Measurements from ENCODE around the gene ENG. TPM values are rescaled to one million over a fixed set of nuclear protein-coding genes. Genes with fewer than 3 reads are reported as not detected.

The ENG gene
- total RNA-seq, 4 donors from 2014 or later: 14.0 to 256 (median 50.3) TPM

DNA sequence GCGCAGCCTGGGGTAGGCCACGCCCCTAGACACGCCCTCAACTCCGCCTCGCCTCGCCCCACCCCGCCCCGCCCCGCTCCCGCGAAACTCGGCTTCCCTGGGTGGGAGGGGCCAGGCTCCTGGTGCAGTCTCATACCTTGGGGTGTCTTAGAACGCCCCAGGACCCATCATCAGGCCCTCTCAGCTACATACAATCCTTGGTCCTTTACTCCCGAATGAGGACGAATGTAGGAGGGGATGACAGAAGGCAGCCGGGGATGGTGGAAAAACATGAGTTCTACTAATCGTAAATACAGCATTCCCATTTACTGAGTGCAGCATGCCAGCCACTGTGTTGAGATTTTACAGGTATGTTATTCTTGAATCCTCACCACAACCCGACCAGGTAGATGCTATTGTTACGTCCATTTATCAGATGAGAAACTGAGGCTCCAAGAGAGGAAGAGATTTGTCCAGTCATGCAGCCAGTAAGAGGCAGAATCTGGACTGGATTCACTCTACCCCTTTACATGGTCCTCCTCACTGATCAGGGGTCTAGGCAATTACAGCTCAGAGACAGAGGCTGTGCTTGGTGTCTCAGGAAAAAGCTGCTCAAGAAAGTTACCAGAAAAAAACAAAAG, 82.8 kb downstream of the ENG start:
- DNase-seq: no peak
- Histone ChIP-seq H3K27ac (peak overlapping the region; percentile 65 to 68), H3K36me3 (no peaks in the 10 kb centered on the region), H3K27me3 (no peaks in the 10 kb centered on the region), H3K4me1 (peaks cover 0 to 10% of the 10 kb centered on the region in 2 donors), H3K9me3 (no peaks in the 10 kb centered on the region), H3K4me3 (peak overlapping the region; percentile 42 to 46)
- intact Hi-C loops (cut with DNase I; ENCODE audit: low total_unique reads): no loop called here
- TF ChIP-seq POLR2A (IDR thresholded peaks at IDR 0.05): no peak
- TF ChIP-seq, protein P1, sequence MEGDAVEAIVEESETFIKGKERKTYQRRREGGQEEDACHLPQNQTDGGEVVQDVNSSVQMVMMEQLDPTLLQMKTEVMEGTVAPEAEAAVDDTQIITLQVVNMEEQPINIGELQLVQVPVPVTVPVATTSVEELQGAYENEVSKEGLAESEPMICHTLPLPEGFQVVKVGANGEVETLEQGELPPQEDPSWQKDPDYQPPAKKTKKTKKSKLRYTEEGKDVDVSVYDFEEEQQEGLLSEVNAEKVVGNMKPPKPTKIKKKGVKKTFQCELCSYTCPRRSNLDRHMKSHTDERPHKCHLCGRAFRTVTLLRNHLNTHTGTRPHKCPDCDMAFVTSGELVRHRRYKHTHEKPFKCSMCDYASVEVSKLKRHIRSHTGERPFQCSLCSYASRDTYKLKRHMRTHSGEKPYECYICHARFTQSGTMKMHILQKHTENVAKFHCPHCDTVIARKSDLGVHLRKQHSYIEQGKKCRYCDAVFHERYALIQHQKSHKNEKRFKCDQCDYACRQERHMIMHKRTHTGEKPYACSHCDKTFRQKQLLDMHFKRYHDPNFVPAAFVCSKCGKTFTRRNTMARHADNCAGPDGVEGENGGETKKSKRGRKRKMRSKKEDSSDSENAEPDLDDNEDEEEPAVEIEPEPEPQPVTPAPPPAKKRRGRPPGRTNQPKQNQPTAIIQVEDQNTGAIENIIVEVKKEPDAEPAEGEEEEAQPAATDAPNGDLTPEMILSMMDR (IDR thresholded peaks at IDR 0.05): no peak

DNA sequence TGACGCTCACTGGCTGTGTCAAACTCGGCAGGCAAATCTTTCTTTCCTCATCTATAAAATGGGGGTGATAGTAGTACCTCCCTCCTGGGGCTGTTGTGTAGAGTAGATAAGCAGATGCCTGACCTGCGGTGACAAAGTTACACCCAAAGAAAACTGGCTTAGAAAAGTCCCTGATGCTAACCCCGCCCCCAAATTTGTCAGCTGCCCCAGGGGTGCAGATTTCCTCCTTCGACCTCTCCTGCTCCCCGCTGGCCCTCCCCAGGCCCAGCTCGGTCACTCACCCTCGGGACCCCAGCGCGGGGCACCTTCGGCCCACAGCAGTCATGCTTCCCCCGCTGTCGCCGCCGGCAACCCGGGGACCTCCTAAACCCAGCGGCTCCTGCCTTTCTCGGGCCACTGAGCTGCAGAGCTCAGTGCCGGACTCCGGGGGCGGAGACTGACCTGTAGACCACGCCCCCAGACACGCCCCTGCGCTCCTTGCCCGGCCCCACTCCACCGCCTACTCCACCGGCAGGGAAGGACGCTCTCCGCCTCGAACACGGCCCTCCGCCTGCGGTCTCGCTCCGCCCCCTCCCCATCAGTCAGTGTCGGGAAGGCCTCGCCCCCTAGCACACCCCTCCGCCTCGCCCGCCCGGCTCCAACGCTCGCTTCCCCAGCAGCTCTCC, 83.4 kb downstream of the ENG start:
- TF ChIP-seq, protein P1 (IDR thresholded peaks at IDR 0.05): peak in 1 of 4 experiments; percentile 14
- peak; percentile 64 to 79 for TF ChIP-seq POLR2A (IDR thresholded peaks at IDR 0.05)
- Histone ChIP-seq H3K9me3 (no peaks in the 10 kb centered on the region), H3K36me3 (no peaks in the 10 kb centered on the region), H3K27me3 (no peaks in the 10 kb centered on the region), H3K27ac (peak overlapping the region; percentile 65 to 68), H3K4me1 (peaks cover 0 to 12% of the 10 kb centered on the region in 2 donors), H3K4me3 (peak overlapping the region; percentile 42 to 46)
- intact Hi-C loops (cut with DNase I; ENCODE audit: low total_unique reads): no loop called here
- DNase-seq: peak; percentile 99

DNA sequence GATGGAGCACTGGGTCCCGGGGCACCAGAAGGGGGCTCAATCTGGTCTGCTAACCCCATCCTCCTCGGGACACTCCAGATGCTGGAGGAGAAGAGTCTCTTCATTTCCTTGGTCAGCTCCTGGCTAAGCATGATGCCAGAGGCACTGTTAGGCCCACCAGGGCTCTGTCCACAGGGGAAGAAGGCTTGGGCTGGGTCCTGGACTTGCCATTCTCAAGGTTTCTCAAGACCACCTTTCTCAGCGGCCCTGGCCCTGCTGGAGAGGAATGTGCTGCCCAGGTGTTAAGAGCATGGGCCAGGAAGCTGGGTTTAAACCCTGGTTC, 83.9 kb downstream of the ENG start:
- Histone ChIP-seq H3K9me3 (no peaks in the 10 kb centered on the region), H3K36me3 (no peaks in the 10 kb centered on the region), H3K27me3 (no peaks in the 10 kb centered on the region), H3K27ac (peak overlapping the region; percentile 63 to 68), H3K4me3 (peak overlapping the region; percentile 42 to 46), H3K4me1 (peaks cover 0 to 12% of the 10 kb centered on the region in 2 donors)
- no peak for TF ChIP-seq POLR2A (IDR thresholded peaks at IDR 0.05)
- TF ChIP-seq, protein P1 (IDR thresholded peaks at IDR 0.05): no peak
- DNase-seq: no peak
- intact Hi-C loops (cut with DNase I; ENCODE audit: low total_unique reads): no loop called here

DNA sequence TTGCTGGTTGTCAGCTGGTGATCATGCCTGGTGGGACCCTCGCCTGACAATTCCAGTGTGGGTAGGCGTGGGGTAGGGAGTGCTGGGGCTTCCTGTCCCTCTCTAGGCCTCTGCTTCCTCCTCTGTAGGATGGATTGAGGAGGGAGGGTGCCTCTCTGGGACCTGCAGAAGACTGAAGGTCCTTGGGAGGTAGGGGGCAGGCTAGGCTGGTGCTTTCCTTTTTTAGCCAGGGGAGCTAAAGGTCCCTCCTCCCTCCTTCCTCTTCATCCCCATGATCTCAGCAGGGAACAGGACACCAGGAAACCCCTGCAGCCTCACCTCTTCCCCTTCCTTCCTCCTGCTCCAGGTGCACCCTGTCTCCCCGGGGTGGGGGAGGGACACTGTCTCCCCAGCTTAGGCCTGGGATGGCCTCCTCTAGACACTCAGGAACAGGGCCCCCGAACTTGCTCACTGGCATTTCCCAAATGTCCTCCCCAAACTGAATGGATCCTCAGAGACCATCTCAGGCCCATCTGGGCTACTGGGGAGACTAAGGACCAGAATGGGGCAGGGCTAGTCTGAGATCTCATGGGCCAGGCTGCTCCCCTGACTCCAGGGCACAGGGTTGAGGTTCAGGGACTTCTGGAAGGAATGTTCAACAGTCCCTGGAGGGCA, 84.4 kb downstream of the ENG start:
- peak overlapping the region in 1 of 2 donors; percentile 46 for H3K4me3 ChIP-seq
- no peaks in the 10 kb centered on the region for H3K27me3 ChIP-seq
- no peaks in the 10 kb centered on the region for H3K9me3 ChIP-seq
- TF ChIP-seq POLR2A (IDR thresholded peaks at IDR 0.05): no peak
- TF ChIP-seq, protein P1 (IDR thresholded peaks at IDR 0.05): no peak
- intact Hi-C loops (cut with DNase I; ENCODE audit: low total_unique reads): no loop called here
- H3K27ac ChIP-seq: peak overlapping the region; percentile 63 to 68
- H3K36me3 ChIP-seq: no peaks in the 10 kb centered on the region
- H3K4me1 ChIP-seq: peaks cover 0 to 12% of the 10 kb centered on the region in 2 donors
- DNase-seq: no peak

DNA sequence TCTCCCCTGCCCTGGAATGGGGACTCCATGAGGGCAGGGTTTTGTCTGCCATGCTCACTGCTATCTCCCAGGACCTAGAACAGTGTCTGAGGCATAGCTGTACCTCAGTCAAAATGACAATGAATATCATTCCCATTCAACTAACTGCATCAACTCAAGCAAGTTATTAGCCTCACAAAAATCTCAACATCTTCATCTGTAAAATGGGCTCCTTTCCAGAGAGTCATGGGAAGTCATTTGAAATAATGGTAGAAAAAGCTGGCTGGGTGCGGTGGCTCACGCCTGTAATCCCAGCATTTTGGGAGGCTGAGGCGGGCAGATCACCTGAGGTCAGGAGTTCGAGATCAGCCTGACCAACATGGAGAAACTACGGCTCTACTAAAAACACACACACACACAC, 85.4 kb downstream of the ENG start:
- intact Hi-C loops (cut with DNase I; ENCODE audit: low total_unique reads): no loop called here
- Histone ChIP-seq H3K4me1 (peaks cover 0 to 12% of the 10 kb centered on the region in 2 donors), H3K4me3 (no peak overlapping the region), H3K27me3 (no peaks in the 10 kb centered on the region), H3K36me3 (no peaks in the 10 kb centered on the region), H3K9me3 (no peaks in the 10 kb centered on the region), H3K27ac (peak overlapping the region; percentile 63 to 68)
- no peak for DNase-seq
- TF ChIP-seq POLR2A (IDR thresholded peaks at IDR 0.05): no peak
- TF ChIP-seq, protein P1 (IDR thresholded peaks at IDR 0.05): no peak
